Measurements from ENCODE around the gene P4HA2.
"Not testable (repeated sequence)": the region's sequence is repeated elsewhere in the genome, so short reads cannot be mapped to it uniquely, and the experiment has no call there.

DNA sequence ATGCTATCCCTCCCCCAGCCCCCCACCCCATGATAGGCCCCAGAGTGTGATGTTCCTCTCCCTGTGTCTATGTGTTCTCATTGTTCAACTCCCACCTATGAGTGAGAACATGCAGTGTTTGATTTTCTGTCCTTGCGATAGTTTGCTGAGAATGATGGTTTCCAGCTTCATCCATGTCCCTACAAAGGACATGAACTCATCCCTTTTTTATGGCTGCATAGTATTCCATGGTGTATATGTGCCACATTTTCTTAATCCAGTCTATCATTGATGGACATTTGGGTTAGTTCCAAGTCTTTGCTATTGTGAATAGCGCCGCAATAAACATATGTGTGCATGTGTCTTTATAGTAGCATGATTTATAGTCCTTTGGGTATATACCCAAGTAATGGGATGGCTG is 82.3 kb downstream of the P4HA2 start:
- TF ChIP-seq, protein P1, sequence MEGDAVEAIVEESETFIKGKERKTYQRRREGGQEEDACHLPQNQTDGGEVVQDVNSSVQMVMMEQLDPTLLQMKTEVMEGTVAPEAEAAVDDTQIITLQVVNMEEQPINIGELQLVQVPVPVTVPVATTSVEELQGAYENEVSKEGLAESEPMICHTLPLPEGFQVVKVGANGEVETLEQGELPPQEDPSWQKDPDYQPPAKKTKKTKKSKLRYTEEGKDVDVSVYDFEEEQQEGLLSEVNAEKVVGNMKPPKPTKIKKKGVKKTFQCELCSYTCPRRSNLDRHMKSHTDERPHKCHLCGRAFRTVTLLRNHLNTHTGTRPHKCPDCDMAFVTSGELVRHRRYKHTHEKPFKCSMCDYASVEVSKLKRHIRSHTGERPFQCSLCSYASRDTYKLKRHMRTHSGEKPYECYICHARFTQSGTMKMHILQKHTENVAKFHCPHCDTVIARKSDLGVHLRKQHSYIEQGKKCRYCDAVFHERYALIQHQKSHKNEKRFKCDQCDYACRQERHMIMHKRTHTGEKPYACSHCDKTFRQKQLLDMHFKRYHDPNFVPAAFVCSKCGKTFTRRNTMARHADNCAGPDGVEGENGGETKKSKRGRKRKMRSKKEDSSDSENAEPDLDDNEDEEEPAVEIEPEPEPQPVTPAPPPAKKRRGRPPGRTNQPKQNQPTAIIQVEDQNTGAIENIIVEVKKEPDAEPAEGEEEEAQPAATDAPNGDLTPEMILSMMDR (optimal IDR thresholded peaks at IDR 0.05 in 1 of 3, IDR thresholded peaks at IDR 0.05 in 1 of 3, conservative IDR thresholded peaks at IDR 0.05 in 1 of 3; ENCODE audit: extremely low read depth in 1 of 3, insufficient read depth in 2 of 3, low read length in 3 of 3) = not testable (repeated sequence)
- TF ChIP-seq EZH2 (IDR thresholded peaks at IDR 0.05; ENCODE audit: low read length) = not testable (repeated sequence)
